ENCODE results near the gene NISCH. TPM values are rescaled to one million over a fixed set of nuclear protein-coding genes. Genes with fewer than 3 reads are reported as not detected.
A peak's percentile ranks its signal among the peaks of the same experiment; 100 is the strongest.

Gene NISCH
- total and polyA plus RNA-seq, 2 donors (not counting 3 experiments of a cell fraction or from before 2014, with no cell fraction given): 156 to 178 TPM

- DNase-seq (ENCODE audit: low read depth, low spot score): peak; percentile 82
- Histone ChIP-seq H3K4me2 (ENCODE audit: insufficient read depth, low read length) (peak overlapping the region; percentile 89), H3K4me3 (replicated peaks in 1 of 3; ENCODE audit: insufficient read depth in 1 of 3, low read depth in 1 of 3, low read length in 3 of 3) (peak overlapping the region; percentile 52 to 60 (median 59)), H3K27ac (ENCODE audit: insufficient read depth, low read depth, low read length) (peak overlapping the region; percentile 97), H3K27me3 (ENCODE audit: control insufficient read depth in 2 of 2, insufficient read depth in 2 of 2, low read length in 2 of 2) (no peaks in the 10 kb centered on the region), H2AFZ (ENCODE audit: low read depth, low read length) (no peak overlapping the region), H3K36me3 (ENCODE audit: control insufficient read depth in 2 of 2, extremely low read depth in 1 of 2, insufficient read depth in 2 of 2, low read length in 2 of 2) (peaks cover 3 to 23% of the 10 kb centered on the region in 2 experiments), H3K9me3 (replicated peaks; ENCODE audit: control insufficient read depth, insufficient read depth, low read length) (no peaks in the 10 kb centered on the region), H3K9ac (replicated peaks; ENCODE audit: extremely low read depth, insufficient read depth, low read length) (peak overlapping the region; percentile 95), H4K20me1 (replicated peaks; ENCODE audit: control insufficient read depth, extremely low read depth, insufficient read depth, low read length) (no peaks in the 10 kb centered on the region), H3K79me2 (ENCODE audit: control insufficient read depth, insufficient read depth, low read length) (peaks cover 53% of the 10 kb centered on the region), H3K4me1 (ENCODE audit: control insufficient read depth, extremely low read depth, insufficient read depth, low read length) (peaks cover 63% of the 10 kb centered on the region), H3K9me1 (replicated peaks; ENCODE audit: control insufficient read depth, extremely low read depth, insufficient read depth, low read length) (no peaks in the 10 kb centered on the region)
- intact Hi-C loops (cut with micrococcal nuclease) (loop anchor here (1.0 to 5.0 kb wide), 6 partner anchors 11 to 67 kb away; partner anchors contain the start of genes NISCH and UQCC5), dilution Hi-C loops (cut with MboI; ENCODE audit: extremely low pct_ligation_motif_present, low sequenced_read_pairs) (no loop called here)
- ChIA-PET CTCF (interaction anchor here (1.0 to 1.7 kb wide), 7 partner anchors 10 to 40 kb away, joined by 3 to 14 read pairs (median 5); partner anchors contain the start of gene UQCC5), POLR2A (interaction anchor here (0.7 to 1.2 kb wide), 2 partner anchors 16 to 40 kb away, joined by 3 to 7 read pairs; partner anchors contain the start of gene UQCC5)
- BruUV-seq (replicated peaks): no TSS peak
- peak; percentile 98 for FAIRE-seq
- peak; percentile 85 for TF ChIP-seq MAX (IDR thresholded peaks at IDR 0.05; ENCODE audit: insufficient read depth, insufficient read length)
- TF ChIP-seq POLR2AphosphoS5 (IDR thresholded peaks at IDR 0.05; ENCODE audit: insufficient read depth, low read depth, low read length): peak; percentile 59
- no peak for TF ChIP-seq GATA2 (IDR thresholded peaks at IDR 0.05; ENCODE audit: insufficient read depth, insufficient read length, low read depth, low read length)
- TF ChIP-seq JUN (IDR thresholded peaks at IDR 0.05; ENCODE audit: borderline replicate concordance, insufficient read depth, insufficient read length, low read depth): peak; percentile 79
- peak; percentile 80 for TF ChIP-seq FOS (IDR thresholded peaks at IDR 0.05; ENCODE audit: borderline replicate concordance, insufficient read depth, low read length)
These were observed 40.6 kb downstream of the NISCH start for GRCh38 chr3:52495777-52496602.

Measured in endothelial cell of umbilical vein (primary cell).